ENCODE measurements around the gene OR2A5. TPM values are rescaled to one million over a fixed set of nuclear protein-coding genes. Genes with fewer than 3 reads are reported as not detected.

Gene OR2A5
- total and polyA plus RNA-seq, 2 of the 8 experiments (the other 6 are each of a cell fraction or from before 2014, with no cell fraction given): not detected

- TF ChIP-seq KDM5A (IDR thresholded peaks at IDR 0.05; ENCODE audit: low read length) (no peak), KDM4A (IDR thresholded peaks at IDR 0.05; ENCODE audit: low read depth, low read length, severe bottlenecking) (no peak), TAF7 (optimal IDR thresholded peaks at IDR 0.05; ENCODE audit: borderline replicate concordance, low read depth, low read length) (no peak), CEBPB (IDR thresholded peaks at IDR 0.05; ENCODE audit: low read depth, low read length) (no peak), TEAD4 (IDR thresholded peaks at IDR 0.05; ENCODE audit: low read depth, low read length) (no peak), TAF1 (IDR thresholded peaks at IDR 0.05; ENCODE audit: low read depth, low read length) (no peak), TCF12 (IDR thresholded peaks at IDR 0.05; ENCODE audit: low read depth, low read length) (no peak), SIX5 (IDR thresholded peaks at IDR 0.05; ENCODE audit: low read depth, low read length) (no peak), POU5F1 (IDR thresholded peaks at IDR 0.05; ENCODE audit: low read depth, low read length) (no peak), RFX5 (IDR thresholded peaks at IDR 0.05; ENCODE audit: borderline replicate concordance, low read depth, low read length) (no peak)
- Histone ChIP-seq H4K91ac (replicated peaks; ENCODE audit: insufficient read length, low read length) (no peak overlapping the region), H4K20me1 (replicated peaks in 1 of 2; ENCODE audit: control insufficient read depth in 1 of 2, insufficient read depth in 2 of 2, low read length in 2 of 2) (no peaks in the 10 kb centered on the region), H2AK5ac (ENCODE audit: low read depth, low read length) (no peak overlapping the region), H4K5ac (ENCODE audit: insufficient read length, low read depth, low read length) (no peak overlapping the region), H3K9ac (replicated peaks in 1 of 4; ENCODE audit: extremely low read depth in 1 of 4, low read depth in 3 of 4, low read length in 3 of 4) (no peak overlapping the region), H2BK20ac (ENCODE audit: low read length) (no peak overlapping the region), H2BK5ac (ENCODE audit: low read depth, low read length) (no peak overlapping the region), H3K27me3 (replicated peaks in 1 of 4; ENCODE audit: control insufficient read depth in 3 of 4, extremely low read depth in 1 of 4, insufficient read depth in 3 of 4, low read length in 3 of 4) (no peaks in the 10 kb centered on the region), H3K23ac (ENCODE audit: insufficient read length) (no peak overlapping the region), H3K4me1 (replicated peaks in 1 of 4; ENCODE audit: control insufficient read depth in 3 of 4, insufficient read depth in 4 of 4, low read length in 3 of 4) (no peaks in the 10 kb centered on the region; a peak in 1 of 7 replicates), H4K8ac (ENCODE audit: extremely low read depth, insufficient read depth, low read length) (no peak overlapping the region), H3K4me3 (ENCODE audit: extremely low read depth in 1 of 4, insufficient read depth in 2 of 4, low read depth in 3 of 4, low read length in 4 of 4) (no peak overlapping the region), H3K79me2 (ENCODE audit: control insufficient read depth in 1 of 2, insufficient read depth in 2 of 2, low read length in 2 of 2) (no peaks in the 10 kb centered on the region), H3K36me3 (ENCODE audit: control insufficient read depth in 2 of 4, insufficient read depth in 4 of 4, low read length in 3 of 4) (no peaks in the 10 kb centered on the region), H3K79me1 (ENCODE audit: low read depth, low read length) (no peaks in the 10 kb centered on the region), H3K56ac (replicated peaks; ENCODE audit: insufficient read length, low read depth, low read length) (no peak overlapping the region), H3K14ac (ENCODE audit: insufficient read length) (no peak overlapping the region), H2BK15ac (ENCODE audit: low read length) (no peak overlapping the region), H3K27ac (ENCODE audit: low read depth, low read length) (no peak overlapping the region), H3K18ac (ENCODE audit: extremely low read depth, low read length) (no peak overlapping the region), H2AFZ (ENCODE audit: low read length) (no peak overlapping the region), H3K4me2 (ENCODE audit: insufficient read depth in 1 of 2, low read depth in 2 of 2, low read length in 2 of 2) (no peak overlapping the region), H3K23me2 (ENCODE audit: low read depth, low read length) (no peaks in the 10 kb centered on the region), H2BK12ac (ENCODE audit: low read depth, low read length) (no peak overlapping the region), H3K9me3 (ENCODE audit: insufficient read depth in 2 of 2, low read depth in 1 of 2, low read length in 1 of 2) (no peaks in the 10 kb centered on the region), H3K4ac (replicated peaks; ENCODE audit: insufficient read length, low read depth, low read length) (no peak overlapping the region), H2BK120ac (replicated peaks; ENCODE audit: low read depth, low read length) (no peak overlapping the region)
- CTCF ChIA-PET (ENCODE audit: partially characterized antibody): no interaction called here
- POLR2A ChIA-PET (ENCODE audit: partially characterized antibody): no interaction called here
- DNase-seq (ENCODE audit: low read depth in 1 of 2, low spot score in 2 of 2) (no peak), FAIRE-seq (no peak)
- WGBS, 2 experiments (ENCODE audit: extremely low coverage in 1 of 2, insufficient coverage in 1 of 2, insufficient read length in 1 of 2, insufficient replicate concordance in 2 of 2, low coverage in 1 of 2, low lambda C conversion rate in 2 of 2, missing lambda C conversion rate in 1 of 2): 86% methylated on average over 4 of the region's 4 CpGs; no CpG with 5 or more reads in 1 of the 2 experiments
These were observed 30.7 kb upstream of the OR2A5 start for GRCh38 chr7:144018065-144018464.

All from H1 (cell line).